Thyroid gland (tissue), 4 donors: ENCODE results near the gene KRT23.

Experiments
- POLR2A ChIP-seq, 2 donors: fragments of 450-650 bp; IDR thresholded peaks; one replicate each; pipeline ENCODE4 v1.6.1; 2017; ENCODE audit warnings: antibody characterized with exemption in 2 of 2, mild to moderate bottlenecking in 2 of 2, moderate library complexity in 1 of 2
- TF ChIP-seq, protein P1 (sequence below), 6 experiments: fragments of 200-600 bp in 3 of 6; fragments of 450-650 bp in 3 of 6; sonication (generic) in 3 of 6; IDR thresholded peaks; one replicate each; pipeline ENCODE4 v1.5.1; 2016 to 2019; ENCODE audit warnings: antibody characterized with exemption in 6 of 6, mild to moderate bottlenecking in 2 of 6, inconsistent platforms in 1 of 6, moderate library complexity in 1 of 6

DNA sequence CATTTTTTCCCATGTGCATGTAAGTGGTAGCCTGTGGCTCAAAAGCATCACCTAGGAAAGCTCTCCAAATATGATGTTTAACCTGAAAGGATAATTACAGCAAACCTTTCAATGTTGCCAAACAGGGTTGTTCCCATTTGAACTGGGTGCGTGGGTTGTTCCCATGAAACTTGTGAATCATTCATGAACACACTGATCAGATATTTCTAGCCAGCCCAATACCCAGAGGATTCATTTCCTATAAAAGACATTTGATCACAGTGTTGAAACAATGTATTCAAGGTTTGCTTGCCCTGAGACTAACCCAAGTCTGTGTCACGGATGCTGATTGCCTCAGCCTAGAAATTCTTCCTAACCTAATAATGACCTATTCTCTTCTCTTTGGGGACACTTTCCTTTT lies 16.4 kb upstream of the KRT23 start:
- TF ChIP-seq POLR2A (IDR thresholded peaks at IDR 0.05) = no peak
- TF ChIP-seq, protein P1, sequence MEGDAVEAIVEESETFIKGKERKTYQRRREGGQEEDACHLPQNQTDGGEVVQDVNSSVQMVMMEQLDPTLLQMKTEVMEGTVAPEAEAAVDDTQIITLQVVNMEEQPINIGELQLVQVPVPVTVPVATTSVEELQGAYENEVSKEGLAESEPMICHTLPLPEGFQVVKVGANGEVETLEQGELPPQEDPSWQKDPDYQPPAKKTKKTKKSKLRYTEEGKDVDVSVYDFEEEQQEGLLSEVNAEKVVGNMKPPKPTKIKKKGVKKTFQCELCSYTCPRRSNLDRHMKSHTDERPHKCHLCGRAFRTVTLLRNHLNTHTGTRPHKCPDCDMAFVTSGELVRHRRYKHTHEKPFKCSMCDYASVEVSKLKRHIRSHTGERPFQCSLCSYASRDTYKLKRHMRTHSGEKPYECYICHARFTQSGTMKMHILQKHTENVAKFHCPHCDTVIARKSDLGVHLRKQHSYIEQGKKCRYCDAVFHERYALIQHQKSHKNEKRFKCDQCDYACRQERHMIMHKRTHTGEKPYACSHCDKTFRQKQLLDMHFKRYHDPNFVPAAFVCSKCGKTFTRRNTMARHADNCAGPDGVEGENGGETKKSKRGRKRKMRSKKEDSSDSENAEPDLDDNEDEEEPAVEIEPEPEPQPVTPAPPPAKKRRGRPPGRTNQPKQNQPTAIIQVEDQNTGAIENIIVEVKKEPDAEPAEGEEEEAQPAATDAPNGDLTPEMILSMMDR (IDR thresholded peaks at IDR 0.05) = no peak
